ENCODE results near the gene BLVRB.
"Not testable (repeated sequence)": the region's sequence is repeated elsewhere in the genome, so short reads cannot be mapped to it uniquely, and the experiment has no call there.

BLVRB gene

GRCh38 chr19:40445780-40446262 lies 19.7 kb downstream of the BLVRB start:
- DNase-seq, result no peak

DNA sequence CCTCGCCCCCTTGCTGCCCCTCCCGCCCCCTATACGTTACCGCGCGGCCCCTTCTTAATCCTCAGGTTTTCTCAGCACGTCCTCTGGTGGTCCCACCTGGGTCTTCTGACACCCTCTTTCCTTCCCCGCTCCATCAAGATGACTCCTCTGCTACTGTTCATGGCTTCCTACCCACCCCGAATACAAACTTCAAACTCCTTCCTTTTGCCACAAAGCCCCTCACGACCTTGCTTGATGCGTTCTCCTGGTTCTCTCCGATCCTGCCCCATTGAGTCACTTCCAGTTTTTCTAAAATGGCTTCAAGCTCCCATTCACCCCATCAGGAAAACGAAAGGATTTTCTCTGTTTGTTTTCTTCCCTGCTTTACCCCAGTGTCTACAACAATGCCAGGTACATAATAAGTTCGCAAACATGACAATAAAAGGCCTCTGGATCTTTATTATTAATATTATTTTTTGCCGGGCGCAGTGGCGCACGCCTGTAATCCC lies 20.7 kb downstream of the BLVRB start:
- no peak for DNase-seq

DNA sequence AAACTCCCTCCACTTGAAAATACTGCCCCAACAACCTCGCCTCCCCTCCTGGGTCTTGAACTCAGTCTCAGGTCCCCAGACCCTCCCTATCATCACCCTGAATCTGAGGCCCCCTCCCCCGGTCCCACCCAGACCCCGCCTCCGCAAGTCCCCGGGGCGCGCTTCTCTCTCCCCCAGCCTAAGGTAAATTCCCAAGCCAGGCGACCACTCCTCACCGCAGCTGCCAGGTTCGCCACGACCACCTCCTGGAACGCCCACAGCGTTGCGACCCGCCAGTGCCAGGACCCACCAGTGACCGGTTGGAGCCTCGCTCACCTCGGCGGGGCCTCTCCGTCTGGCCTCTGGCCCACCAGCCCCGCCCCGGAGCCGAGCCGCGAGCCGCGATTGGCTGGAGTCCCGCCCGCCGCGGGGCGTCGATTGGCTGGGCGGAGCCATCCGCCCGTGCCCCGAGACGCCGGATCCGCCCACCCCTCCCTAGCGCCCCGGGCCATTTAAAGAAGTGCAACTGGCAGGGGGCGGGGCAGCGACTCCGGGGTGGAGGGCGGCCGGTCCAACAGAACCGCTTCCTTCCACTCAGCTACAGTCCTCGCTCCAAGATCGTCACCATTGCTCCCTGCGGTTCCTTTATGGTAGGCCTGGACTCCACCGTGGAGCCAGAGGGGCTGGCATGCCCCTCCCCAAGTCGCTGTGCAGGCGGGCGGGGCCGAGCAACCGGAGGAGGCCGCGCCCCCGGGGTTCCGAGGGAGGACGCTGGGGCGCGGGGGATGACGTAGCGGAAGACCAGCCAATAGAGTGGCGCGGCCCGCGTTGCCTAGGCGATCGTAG lies 21.3 kb downstream of the BLVRB start, which contains the start of gene SERTAD3:
TSS of gene SERTAD3 (minus strand) at position 336 of the 825 bp plus-strand sequence. CDS start 2,255 bp downstream, outside the sequence.
- peak; percentile 97 for DNase-seq

GRCh38 chr19:40443131-40443999 lies 22.2 kb downstream of the BLVRB start:
- peak; percentile 96 for DNase-seq

GRCh38 chr19:40442328-40443130 lies 23.0 kb downstream of the BLVRB start:
- DNase-seq, result no peak

DNA sequence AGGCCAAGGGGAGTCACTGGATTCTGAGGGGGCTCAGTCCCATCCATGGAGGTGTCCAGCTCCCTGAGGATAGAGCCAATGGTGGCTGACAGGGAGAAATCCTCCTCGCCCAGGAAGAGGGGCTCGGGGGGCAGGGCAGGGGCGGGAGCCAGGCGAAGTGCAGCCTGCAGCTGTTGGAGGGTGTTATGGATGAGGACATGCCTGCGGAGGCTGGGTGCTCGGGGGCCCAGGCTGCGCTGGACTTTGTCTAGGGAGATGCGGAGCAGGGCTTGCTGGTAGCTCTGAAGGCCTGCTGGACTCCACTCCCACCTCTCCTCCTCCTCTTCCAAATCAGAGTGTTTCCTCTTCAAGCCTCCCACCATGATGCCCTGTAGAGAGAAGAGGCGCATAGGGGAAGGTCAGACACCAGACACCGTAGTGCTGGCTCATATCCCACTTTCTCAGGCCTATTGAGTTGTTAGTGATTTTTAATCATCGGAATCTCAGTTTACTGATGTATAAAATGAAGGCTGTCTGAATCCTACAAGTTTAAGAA lies 23.8 kb downstream of the BLVRB start:
- no peak for DNase-seq

DNA sequence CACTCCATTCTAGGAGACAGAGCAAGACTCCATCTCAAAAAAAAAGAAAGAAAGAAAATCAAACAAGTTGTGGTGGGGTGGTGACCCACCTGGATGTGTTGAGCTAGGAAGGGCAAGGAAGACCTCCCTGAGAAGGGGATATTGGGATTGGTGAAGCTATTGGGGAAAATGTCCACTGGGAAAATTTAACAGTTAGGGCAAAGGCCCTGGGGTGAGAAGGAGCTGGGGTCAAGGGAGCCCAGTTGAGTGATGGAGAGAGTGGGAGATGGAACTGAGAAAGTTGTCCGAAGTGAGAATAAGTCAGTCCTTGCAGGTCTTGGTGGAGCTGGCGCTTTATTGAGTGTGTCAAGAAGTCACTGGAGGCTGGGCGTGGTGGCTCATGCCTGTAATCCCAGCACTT lies 27.3 kb downstream of the BLVRB start:
- no peak for DNase-seq

DNA sequence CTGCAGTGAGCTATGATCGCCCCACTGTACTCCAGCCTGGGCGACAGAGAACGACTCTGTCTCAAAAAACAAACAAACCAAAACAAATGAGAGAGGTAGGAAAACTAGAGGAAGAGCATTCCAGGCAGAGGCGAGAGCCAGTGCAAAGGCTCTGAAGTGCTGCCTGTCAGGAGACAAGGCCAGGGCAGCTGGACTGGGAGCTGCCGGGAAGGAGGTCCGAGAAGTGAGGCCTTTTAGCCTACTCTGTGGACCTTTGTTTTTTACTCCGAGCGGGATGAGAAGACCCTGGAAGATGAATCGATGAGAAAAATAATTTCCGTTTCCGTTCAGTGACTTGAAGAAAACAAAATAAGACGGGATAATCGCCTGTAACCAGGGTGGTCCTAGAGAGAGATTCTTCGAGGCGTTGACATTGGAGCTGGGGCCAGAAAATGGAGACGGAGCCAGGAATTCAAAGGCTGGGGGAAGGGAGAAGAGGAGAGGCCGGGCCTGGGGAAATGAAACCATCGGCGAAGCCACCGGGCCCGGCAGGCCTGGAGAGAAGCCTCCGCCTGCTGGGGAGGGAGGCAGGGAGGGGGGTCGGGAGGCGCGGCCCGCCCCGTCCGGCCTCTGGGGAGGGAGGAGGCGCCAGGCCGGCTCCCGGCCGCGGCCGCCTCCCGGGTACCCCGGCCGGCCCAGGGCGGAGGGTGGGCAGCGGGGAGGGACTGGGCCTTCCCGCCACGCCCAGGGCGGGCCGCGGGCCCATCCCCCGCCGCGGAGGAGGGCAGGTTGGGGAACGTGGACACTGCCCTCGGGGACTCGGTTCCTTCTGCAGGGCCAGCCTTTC lies 31.9 kb downstream of the BLVRB start:
- DNase-seq, result peak; percentile 57

- DNase-seq, result not testable (repeated sequence)
Measured at GRCh38 chr19:40432760-40433159, 32.8 kb downstream of the BLVRB start.

DNA sequence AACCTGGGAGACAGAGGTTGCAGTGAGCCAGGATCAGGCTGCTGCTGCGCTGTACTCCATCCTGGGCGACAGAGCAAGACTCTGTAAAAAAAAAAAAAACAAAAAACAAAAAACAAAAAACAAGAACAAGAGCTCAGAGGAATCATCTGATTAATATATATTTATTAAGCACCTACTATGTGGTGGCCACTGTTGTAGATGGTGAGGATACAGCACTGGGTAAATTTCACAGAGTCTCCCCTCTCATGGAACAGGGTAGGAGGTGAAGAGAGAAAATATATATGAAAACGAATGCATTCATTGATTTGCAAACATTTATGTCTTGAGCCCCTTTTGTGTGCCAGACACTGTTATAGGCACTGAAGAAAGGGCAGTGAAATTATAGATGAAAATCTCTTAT lies 33.8 kb downstream of the BLVRB start:
- no peak for DNase-seq

GRCh38 chr19:40430242-40430641 lies 35.3 kb downstream of the BLVRB start:
- not testable (repeated sequence) for DNase-seq

DNA sequence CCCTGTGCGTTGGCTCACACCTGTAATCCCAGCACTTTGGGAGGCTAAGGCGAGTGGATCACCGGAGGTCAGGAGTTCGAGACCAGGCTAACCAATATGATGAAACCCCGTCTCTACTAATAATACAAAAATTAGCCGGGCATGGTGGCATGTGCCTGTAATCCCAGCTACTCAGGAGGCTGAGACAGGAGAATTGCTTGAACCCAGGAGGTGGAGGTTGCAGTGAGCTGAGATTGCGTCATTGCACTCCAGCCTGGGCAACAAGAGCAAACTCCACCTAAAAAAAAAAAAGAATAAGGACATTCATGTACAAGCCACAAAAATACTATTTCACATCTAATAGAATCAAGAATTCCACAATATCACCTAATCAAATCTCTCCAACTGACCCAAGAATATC lies 37.3 kb downstream of the BLVRB start:
- DNase-seq, result not testable (repeated sequence)

- peak; percentile 100 for DNase-seq
Measured at GRCh38 chr19:40425450-40426287, 39.9 kb downstream of the BLVRB start, which contains the start of gene SERTAD1. Gene SERTAD1 (minus strand): TSS chr19:40425992. CDS start chr19:40423546, 2,446 bp downstream.

- peak; percentile 45 for DNase-seq
Measured at GRCh38 chr19:40424637-40425449, 40.7 kb downstream of the BLVRB start.

- DNase-seq, result no peak
Measured at GRCh38 chr19:40423938-40424337, 41.6 kb downstream of the BLVRB start.

DNA sequence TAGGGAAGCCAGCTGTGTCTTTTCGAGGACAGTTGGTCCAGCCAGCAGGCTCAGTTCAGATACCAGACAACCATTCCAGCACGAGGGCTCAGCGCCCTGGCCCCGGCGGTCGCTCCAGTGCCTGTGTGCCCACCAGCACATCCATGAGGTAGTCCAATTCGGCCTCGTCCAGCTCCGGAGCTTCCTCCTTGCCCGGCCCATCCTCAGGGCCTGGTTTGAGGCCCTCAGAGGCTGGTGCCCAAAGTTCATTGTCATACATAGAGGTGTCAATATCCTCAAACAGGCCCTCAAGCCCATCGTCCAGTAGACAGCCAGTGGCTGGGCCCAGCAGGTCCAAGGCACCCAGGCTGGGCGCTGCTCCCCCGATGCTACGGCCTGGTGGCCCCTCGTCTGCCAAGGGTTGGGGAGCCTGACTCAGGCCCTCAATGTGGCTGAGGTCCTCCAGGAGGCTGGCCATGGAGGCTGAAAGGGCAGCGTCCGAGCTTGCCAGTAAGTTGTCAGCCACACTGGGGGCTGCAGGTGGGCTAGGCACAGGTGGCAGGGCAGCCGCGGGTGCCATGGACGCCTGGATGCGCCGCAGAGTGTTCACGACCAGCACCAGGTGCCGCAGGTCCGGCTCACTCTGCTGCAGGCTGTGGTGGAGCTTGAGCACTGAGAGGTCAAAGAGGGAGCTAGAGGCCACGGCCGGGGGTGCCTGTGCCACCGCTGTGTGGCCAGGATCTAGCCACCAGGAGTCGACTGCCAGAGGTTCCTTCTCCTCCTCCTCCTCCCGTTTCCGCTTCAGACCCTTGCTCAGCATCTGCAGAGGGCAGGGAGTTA lies 42.6 kb downstream of the BLVRB start:
- DNase-seq, result no peak

GRCh38 chr19:40421993-40422747 lies 43.4 kb downstream of the BLVRB start:
- DNase-seq, result no peak
